HepG2 (cell line): ENCODE data around the gene ARL4D. TPM values are rescaled to one million over a fixed set of nuclear protein-coding genes. Genes with fewer than 3 reads are reported as not detected.
A peak's percentile ranks its signal among the peaks of the same experiment; 100 is the strongest.

Experiments used
- BORCS8-MEF2B ChIP-seq: sonication (generic); formaldehyde crosslinking; IDR thresholded peaks from 2 replicates; pipeline ENCODE4 v1.8.0; 2022; ENCODE audit warnings: mild to moderate bottlenecking, missing genetic modification reagents
- CAMTA2 ChIP-seq: sonication (generic); formaldehyde crosslinking; IDR thresholded peaks from 2 replicates; pipeline ENCODE4 v1.4.0; 2020; ENCODE audit warnings: mild to moderate bottlenecking, missing genetic modification reagents, borderline replicate concordance
- CREM ChIP-seq, 2 experiments: sonication (generic) in 1 of 2; formaldehyde crosslinking in 1 of 2; IDR thresholded peaks; 2 replicates each; pipeline versions ENCODE4 v1.4.0 to v1.6.1; 2016 to 2020; ENCODE audit warnings: antibody characterized with exemption in 1 of 2, mild to moderate bottlenecking in 1 of 2, missing genetic modification reagents in 1 of 2
- E2F1 ChIP-seq: sonication (generic); formaldehyde crosslinking; IDR thresholded peaks from 2 replicates; pipeline ENCODE4 v1.5.0; 2020; ENCODE audit warnings: missing genetic modification reagents
- EED ChIP-seq: sonication (generic); formaldehyde crosslinking; IDR thresholded peaks from 2 replicates; pipeline ENCODE4 v1.5.0; 2020; ENCODE audit warnings: mild to moderate bottlenecking, missing genetic modification reagents
- FOSL2 ChIP-seq: sonication (generic); formaldehyde crosslinking; IDR thresholded peaks from 2 replicates; pipeline ENCODE4 v1.4.0; 2020; ENCODE audit warnings: missing genetic modification reagents
- HCFC1 ChIP-seq: fragments of 150-350 bp; IDR thresholded peaks from 2 replicates; pipeline ENCODE4 v1.6.1; 2014; ENCODE audit warnings: low read depth, low read length
- HNRNPL ChIP-seq: fragments of 200-400 bp; formaldehyde crosslinking; IDR thresholded peaks from 2 replicates; pipeline ENCODE4 v1.6.1; 2017; ENCODE audit warnings: mild to moderate bottlenecking, low read depth, low read length
- KDM3A ChIP-seq: IDR thresholded peaks from 2 replicates; pipeline ENCODE4 v1.6.1; 2018; ENCODE audit warnings: low read depth, missing compliant biosample characterization
- KDM5A ChIP-seq: fragments of 200-600 bp; sonication (generic); IDR thresholded peaks from 2 replicates; pipeline ENCODE4 v1.7.0; 2018; ENCODE audit warnings: antibody characterized with exemption, mild to moderate bottlenecking, low read length, borderline replicate concordance
- KMT2A ChIP-seq: sonication (generic); formaldehyde crosslinking; IDR thresholded peaks from 2 replicates; pipeline ENCODE4 v1.4.0; 2020; ENCODE audit warnings: missing genetic modification reagents
- PHF21A ChIP-seq: sonication (generic); formaldehyde crosslinking; IDR thresholded peaks from 2 replicates; pipeline ENCODE4 v1.5.0; 2020; ENCODE audit warnings: mild to moderate bottlenecking, missing genetic modification reagents
- RCOR2 ChIP-seq: IDR thresholded peaks from 2 replicates; pipeline ENCODE4 v1.6.1; 2016; ENCODE audit warnings: missing biosample characterization, missing genetic modification reagents
- RFX1 ChIP-seq: fragments of 450-650 bp; IDR thresholded peaks from 2 replicates; pipeline ENCODE4 v1.6.1; 2017
- RFX3 ChIP-seq: IDR thresholded peaks from 2 replicates; pipeline ENCODE4 v1.6.1; 2016; ENCODE audit warnings: missing biosample characterization, missing genetic modification reagents
- SMARCE1 ChIP-seq: fragments of 450-650 bp; IDR thresholded peaks from 2 replicates; pipeline ENCODE4 v1.6.1; 2017; ENCODE audit warnings: borderline replicate concordance
- TBP ChIP-seq: sonication (generic); formaldehyde crosslinking; IDR thresholded peaks from 2 replicates; pipeline ENCODE4 v1.5.0; 2020; ENCODE audit warnings: missing genetic modification reagents
- TCF7L2 ChIP-seq: IDR thresholded peaks from 2 replicates; pipeline ENCODE4 v1.6.1; 2011; ENCODE audit warnings: mild to moderate bottlenecking, low read depth, low read length, moderate library complexity
- TEAD3 ChIP-seq: optimal IDR thresholded peaks from 2 replicates; pipeline ENCODE3; 2016; ENCODE audit warnings: borderline replicate concordance
- THAP11 ChIP-seq: IDR thresholded peaks from 2 replicates; pipeline ENCODE4 v1.6.1; 2016; ENCODE audit warnings: missing biosample characterization, missing genetic modification reagents
- ZFP90 ChIP-seq: sonication (generic); formaldehyde crosslinking; IDR thresholded peaks from 2 replicates; pipeline ENCODE4 v1.8.0; 2022; ENCODE audit warnings: missing genetic modification reagents, mild to moderate bottlenecking, inconsistent platforms, borderline replicate concordance
- ZKSCAN5 ChIP-seq: sonication (generic); formaldehyde crosslinking; IDR thresholded peaks from 2 replicates; pipeline ENCODE4 v1.5.1; 2020; ENCODE audit warnings: mild to moderate bottlenecking, missing genetic modification reagents
- ZNF234 ChIP-seq: sonication (generic); formaldehyde crosslinking; conservative IDR thresholded peaks from 2 replicates; pipeline ENCODE4 v1.5.1; 2020; ENCODE audit warnings: mild to moderate bottlenecking, missing genetic modification reagents
- ZNF256 ChIP-seq: sonication (generic); formaldehyde crosslinking; conservative IDR thresholded peaks from 2 replicates; pipeline ENCODE4 v1.4.0; 2020; ENCODE audit warnings: missing genetic modification reagents
- ZNF275 ChIP-seq: sonication (generic); formaldehyde crosslinking; IDR thresholded peaks from 2 replicates; pipeline ENCODE4 v1.8.0; 2022; ENCODE audit warnings: missing genetic modification reagents, mild to moderate bottlenecking, inconsistent platforms, borderline replicate concordance
- ZNF282 ChIP-seq: fragments of 450-650 bp; IDR thresholded peaks from 2 replicates; pipeline ENCODE4 v1.6.1; 2018; ENCODE audit not compliant: partially characterized antibody
- ZNF883 ChIP-seq: sonication (generic); formaldehyde crosslinking; IDR thresholded peaks from 2 replicates; pipeline ENCODE4 v1.5.1; 2020; ENCODE audit warnings: mild to moderate bottlenecking, missing genetic modification reagents; ENCODE audit errors: not compliant biosample characterization
- ZXDC ChIP-seq: sonication (generic); formaldehyde crosslinking; IDR thresholded peaks from 2 replicates; pipeline ENCODE4 v1.5.0; 2020; ENCODE audit warnings: mild to moderate bottlenecking, missing genetic modification reagents
- polyA plus RNA-seq, 8 experiments: library from polyadenylated mRNA; depleted of rRNA in 3 of 8; stranded (reverse) in 7 of 8; unstranded in 1 of 8; fragments of >200 nt; fragmentation: Illumina TruSeq in 4 of 8; extraction: Trizol in 4 of 8; gene quantifications; 2 replicates each; pipeline versions ENCODE4 v1.2.1 to v1.2.3, GENCODE V29; 2011 to 2016; ENCODE audit warnings: low read depth in 4 of 8, missing spikeins in 1 of 8, mixed read lengths in 1 of 8; ENCODE audit not compliant: insufficient read depth in 1 of 8
- total RNA-seq, 5 experiments: library from RNA; depleted of rRNA; stranded (reverse); fragments of >200 nt; fragmentation: Illumina TruSeq; extraction: Trizol; gene quantifications; 2 replicates each; pipeline ENCODE4 v1.2.3, GENCODE V29; 2016; ENCODE audit warnings: low read depth in 1 of 5

ARL4D gene
- total and polyA plus RNA-seq, 2 of the 13 experiments (the other 11 are each of a cell fraction or from before 2014, with no cell fraction given): 9.0 to 25.9 TPM

- peak; percentile 93 for TF ChIP-seq RCOR2 (CRISPR knock-in tag)
- no peak for TF ChIP-seq ZNF234 (CRISPR knock-in tag)
- TF ChIP-seq FOSL2 (CRISPR knock-in tag): peak; percentile 68
- TF ChIP-seq CREM (IDR thresholded peaks at IDR 0.05): peak; percentile 65; the same call in 1 of the 2 replicates
- TF ChIP-seq CREM (CRISPR knock-in tag; IDR thresholded peaks at IDR 0.05): no peak
- TF ChIP-seq TEAD3: peak; percentile 77
- no peak for TF ChIP-seq EED
- peak; percentile 81; the same call in 1 of the 2 replicates for TF ChIP-seq ZKSCAN5 (CRISPR knock-in tag)
- no peak for TF ChIP-seq HCFC1
- peak; percentile 83 for TF ChIP-seq KDM3A (CRISPR knock-in tag)
- no peak; the same call in 1 of the 2 replicates for TF ChIP-seq RFX3
- TF ChIP-seq ZXDC (CRISPR knock-in tag): no peak
- TF ChIP-seq ZNF256 (CRISPR knock-in tag): no peak
- no peak for TF ChIP-seq KMT2A (CRISPR knock-in tag)
- peak; percentile 92 for TF ChIP-seq HNRNPL
- peak; percentile 75; the same call in 1 of the 2 replicates for TF ChIP-seq BORCS8-MEF2B (CRISPR knock-in tag)
- TF ChIP-seq TCF7L2: no peak
- no peak for TF ChIP-seq E2F1 (CRISPR knock-in tag)
- TF ChIP-seq PHF21A (CRISPR knock-in tag): peak; percentile 94
- TF ChIP-seq RFX1: no peak
- TF ChIP-seq TBP (CRISPR knock-in tag): no peak
- no peak for TF ChIP-seq CAMTA2 (CRISPR knock-in tag)
- TF ChIP-seq ZFP90 (CRISPR knock-in tag): no peak; the same call in 1 of the 2 replicates
- TF ChIP-seq ZNF282: no peak
- no peak for TF ChIP-seq KDM5A
- peak; percentile 73 for TF ChIP-seq ZNF883 (CRISPR knock-in tag)
- TF ChIP-seq SMARCE1: no peak
- TF ChIP-seq THAP11: peak; percentile 78
- TF ChIP-seq ZNF275 (CRISPR knock-in tag): no peak
These were observed 14.3 kb upstream of the ARL4D start (continued) for GRCh38 chr17:43384476-43384862.
